ENCODE data around the gene PSMB7.

PSMB7 gene

GRCh38 chr9:124423591-124423990 is 8.3 kb upstream of the PSMB7 start:
- no peak for TF ChIP-seq CTCF (IDR thresholded peaks at IDR 0.05; ENCODE audit: low read depth, low read length)
- no peaks in the 10 kb centered on the region for H3K4me1 ChIP-seq
- no peaks in the 10 kb centered on the region for H3K36me3 ChIP-seq
- DNase-seq = no peak
- no peaks in the 10 kb centered on the region for H3K27me3 ChIP-seq
- H3K4me3 ChIP-seq (ENCODE audit: low read depth, low read length) = no peak overlapping the region
- H3K9me3 ChIP-seq = no peaks in the 10 kb centered on the region

- TF ChIP-seq CTCF (IDR thresholded peaks at IDR 0.05; ENCODE audit: low read depth, low read length) = no peak
- no peak for DNase-seq
- H3K27me3 ChIP-seq = no peaks in the 10 kb centered on the region
- H3K4me1 ChIP-seq = no peaks in the 10 kb centered on the region
- no peaks in the 10 kb centered on the region for H3K36me3 ChIP-seq
- no peaks in the 10 kb centered on the region for H3K9me3 ChIP-seq
- H3K4me3 ChIP-seq (ENCODE audit: low read depth, low read length) = no peak overlapping the region
Observed at GRCh38 chr9:124423155-124423554, 7.9 kb upstream of the PSMB7 start.

- H3K4me3 ChIP-seq (ENCODE audit: low read depth, low read length) = no peak overlapping the region
- no peaks in the 10 kb centered on the region for H3K9me3 ChIP-seq
- no peak for TF ChIP-seq CTCF (IDR thresholded peaks at IDR 0.05; ENCODE audit: low read depth, low read length)
- no peak for DNase-seq
- no peaks in the 10 kb centered on the region for H3K4me1 ChIP-seq
- no peaks in the 10 kb centered on the region for H3K36me3 ChIP-seq
- H3K27me3 ChIP-seq = no peaks in the 10 kb centered on the region
Observed at GRCh38 chr9:124420991-124421543, 5.8 kb upstream of the PSMB7 start.

GRCh38 chr9:124419832-124420489 is 4.7 kb upstream of the PSMB7 start:
- TF ChIP-seq CTCF (IDR thresholded peaks at IDR 0.05; ENCODE audit: low read depth, low read length) = no peak
- Histone ChIP-seq H3K4me1 (no peaks in the 10 kb centered on the region), H3K27me3 (no peaks in the 10 kb centered on the region), H3K4me3 (ENCODE audit: low read depth, low read length) (no peak overlapping the region), H3K36me3 (no peaks in the 10 kb centered on the region), H3K9me3 (no peaks in the 10 kb centered on the region; the same call in 1 of the 2 replicates)
- no peak for DNase-seq

- no peaks in the 10 kb centered on the region; the same call in 1 of the 2 replicates for H3K9me3 ChIP-seq
- H3K36me3 ChIP-seq = peaks cover 30% of the 10 kb centered on the region
- peak overlapping the region; percentile 96 for H3K4me3 ChIP-seq (ENCODE audit: low read depth, low read length)
- no peaks in the 10 kb centered on the region for H3K27me3 ChIP-seq
- H3K4me1 ChIP-seq = no peaks in the 10 kb centered on the region
- DNase-seq = no peak
- TF ChIP-seq CTCF (IDR thresholded peaks at IDR 0.05; ENCODE audit: low read depth, low read length) = no peak
Observed at GRCh38 chr9:124415852-124416484, 726 bp upstream of the PSMB7 start.

- Histone ChIP-seq H3K4me1 (no peaks in the 10 kb centered on the region), H3K9me3 (no peaks in the 10 kb centered on the region; the same call in 1 of the 2 replicates), H3K4me3 (ENCODE audit: low read depth, low read length) (peak overlapping the region; percentile 96), H3K36me3 (peaks cover 42% of the 10 kb centered on the region), H3K27me3 (no peaks in the 10 kb centered on the region)
- no peak for DNase-seq
- TF ChIP-seq CTCF (IDR thresholded peaks at IDR 0.05; ENCODE audit: low read depth, low read length) = no peak
Observed at GRCh38 chr9:124414612-124415011, 630 bp downstream of the PSMB7 start.

All from BE2C (cell line).